ENCODE measurements around the gene AKT1.

GRCh38 chr14:104805326-104805678 lies 9.8 kb upstream of the AKT1 start:
- TF ChIP-seq EZH2 (IDR thresholded peaks at IDR 0.05; ENCODE audit: insufficient read depth, low read length): no peak
- TF ChIP-seq CTCF (IDR thresholded peaks at IDR 0.05; ENCODE audit: insufficient read depth, low read depth, low read length): no peak
